Fibroblast of lung (primary cell): ENCODE results near the gene PNMA8B. TPM values are rescaled to one million over a fixed set of nuclear protein-coding genes. Genes with fewer than 3 reads are reported as not detected.

ENCODE experiments used
- DNase-seq, 2 donors: peaks; one replicate each; pipeline versions ENCODE4 v3.0.0 to v3.0.0-alpha.2; 2010; ENCODE audit warnings: low read depth in 2 of 2
- H2AFZ ChIP-seq: 2 replicates; pipeline ENCODE4 v1.5.1; 2012; ENCODE audit warnings: low read length, control low read depth, inconsistent platforms
- H3K27ac ChIP-seq: 2 replicates; pipeline ENCODE4 v1.5.1; 2011; ENCODE audit warnings: low read length, control low read depth; ENCODE audit not compliant: insufficient read depth
- H3K27me3 ChIP-seq: 2 replicates; pipeline ENCODE4 v1.5.1; 2011; ENCODE audit warnings: mild to moderate bottlenecking, low read length; ENCODE audit not compliant: control insufficient read depth, insufficient read depth
- H3K36me3 ChIP-seq: 2 replicates; pipeline ENCODE4 v1.5.1; 2011; ENCODE audit warnings: low read length; ENCODE audit not compliant: control insufficient read depth, insufficient read depth
- H3K4me1 ChIP-seq: 2 replicates; pipeline ENCODE4 v1.5.1; 2011; ENCODE audit warnings: low read length; ENCODE audit not compliant: control insufficient read depth, insufficient read depth; ENCODE audit errors: extremely low read depth
- H3K4me2 ChIP-seq: 2 replicates; pipeline ENCODE4 v1.5.1; 2011; ENCODE audit warnings: low read length, control low read depth; ENCODE audit not compliant: insufficient read depth; ENCODE audit errors: extremely low read depth
- H3K4me3 ChIP-seq, 4 experiments: fragments of 200-600 bp in 1 of 4; sonication (generic) in 1 of 4; replicated peaks in 1 of 4; 2 replicates each; pipeline ENCODE4 v1.5.1; 2011 to 2016; ENCODE audit warnings: low read length in 4 of 4, low read depth in 3 of 4, mild to moderate bottlenecking in 3 of 4, control low read depth in 2 of 4, inconsistent platforms in 1 of 4, mixed read lengths in 1 of 4; ENCODE audit not compliant: insufficient read depth in 1 of 4; ENCODE audit errors: control extremely low read depth in 1 of 4
- H3K79me2 ChIP-seq: 2 replicates; pipeline ENCODE4 v1.5.1; 2012; ENCODE audit warnings: mild to moderate bottlenecking, low read length, inconsistent platforms; ENCODE audit not compliant: control insufficient read depth, insufficient read depth
- H3K9ac ChIP-seq: 2 replicates; pipeline ENCODE4 v1.5.1; 2011; ENCODE audit warnings: mild to moderate bottlenecking, low read length, control low read depth; ENCODE audit not compliant: insufficient read depth
- H3K9me3 ChIP-seq: 2 replicates; pipeline ENCODE4 v1.5.1; 2012; ENCODE audit warnings: low read depth, low read length; ENCODE audit not compliant: control insufficient read depth, insufficient read depth
- H4K20me1 ChIP-seq: 2 replicates; pipeline ENCODE4 v1.5.1; 2011; ENCODE audit warnings: low read length; ENCODE audit not compliant: control insufficient read depth, insufficient read depth; ENCODE audit errors: extremely low read depth
- CTCF ChIP-seq, 2 donors: IDR thresholded peaks in 1 of 2; conservative IDR thresholded peaks in 1 of 2; 1 replicate in 1 of 2; 2 replicates in 1 of 2; pipeline ENCODE4 v1.5.1; 2011 to 2012; ENCODE audit warnings: low read length in 2 of 2, control low read depth in 1 of 2, inconsistent platforms in 1 of 2, low read depth in 1 of 2, mild to moderate bottlenecking in 1 of 2
- EZH2 ChIP-seq: IDR thresholded peaks from 2 replicates; pipeline ENCODE4 v1.5.1; 2012; ENCODE audit warnings: low read length, control low read depth, mild to moderate bottlenecking; ENCODE audit errors: missing control alignments
- polyA minus RNA-seq: library from RNA; depleted of rRNA, polyadenylated mRNA; stranded (reverse); fragments of >200 nt; gene quantifications from 2 replicates; pipeline ENCODE4 v1.2.3, GENCODE V29; 2011; ENCODE audit warnings: low replicate concordance
- polyA plus RNA-seq, 2 donors: library from polyadenylated mRNA; depleted of rRNA in 1 of 2; stranded (reverse) in 1 of 2; unstranded in 1 of 2; fragments of >200 nt; gene quantifications; 2 replicates each; pipeline ENCODE4 v1.2.1, GENCODE V29; 2011 to 2012; ENCODE audit warnings: missing spikeins in 1 of 2
- total RNA-seq: library from RNA; depleted of rRNA; stranded (reverse); fragments of >200 nt; gene quantifications from 2 replicates; pipeline ENCODE4 v1.2.1, GENCODE V29; 2014

Gene PNMA8B
- 1.3 and 1.7 TPM in 2 replicates for total RNA-seq
- polyA plus RNA-seq: 0.12 and 0.14 TPM in 2 replicates
- polyA plus RNA-seq (2012): 0.31 and 0.70 TPM in 2 replicates
- polyA minus RNA-seq: 0.08 and 1.0 TPM in 2 replicates

GRCh38 chr19:46495786-46496099 lies at the start of gene PNMA8B:
TSS of gene PNMA8B (minus strand) at chr19:46495867. CDS start at chr19:46495465, 402 bp downstream.
- peak; percentile 43 to 54 for DNase-seq
- Histone ChIP-seq H3K4me3 (peak within 1 kb of the TSS in 2 of 4 experiments; percentile 10 to 51), H3K79me2 (no peaks in the 10 kb centered on the region), H4K20me1 (no peaks in the 10 kb centered on the region), H3K4me1 (no peaks in the 10 kb centered on the region), H3K27me3 (peaks cover 14% of the 10 kb centered on the region), H3K4me2 (peak within 1 kb of the TSS; percentile 35), H3K9me3 (no peaks in the 10 kb centered on the region), H2AFZ (no peak within 1 kb of the TSS), H3K36me3 (no peaks in the 10 kb centered on the region), H3K27ac (no peak within 1 kb of the TSS), H3K9ac (no peak within 1 kb of the TSS)
- no peak for TF ChIP-seq EZH2
- TF ChIP-seq CTCF (conservative IDR thresholded peaks at IDR 0.05 in 1 of 2, IDR thresholded peaks at IDR 0.05 in 1 of 2; ENCODE audit: low read depth in 1 of 2, low read length in 2 of 2): no peak

DNA sequence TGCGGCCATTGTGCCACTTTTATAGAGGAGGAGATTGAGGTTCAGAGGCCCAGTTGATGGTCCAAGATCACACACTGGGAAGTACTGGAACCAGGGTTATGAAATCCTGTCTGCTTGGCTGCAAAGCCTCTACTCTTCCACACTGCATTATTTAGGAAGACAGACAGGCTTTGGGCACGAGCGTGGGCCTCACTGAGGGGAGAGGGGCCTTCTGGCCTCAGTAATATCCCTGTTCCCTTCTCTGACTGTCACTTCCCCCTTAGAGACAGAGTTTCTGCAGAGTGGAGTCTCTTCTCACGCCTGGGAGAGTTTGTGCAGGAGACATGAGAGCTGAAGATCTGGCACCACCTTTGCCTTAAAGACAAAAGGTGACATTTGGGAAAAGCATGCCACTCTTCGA lies 49.0 kb upstream of the PNMA8B start:
- TF ChIP-seq EZH2 (no peak), CTCF (conservative IDR thresholded peaks at IDR 0.05 in 1 of 2, IDR thresholded peaks at IDR 0.05 in 1 of 2; ENCODE audit: low read depth in 1 of 2, low read length in 2 of 2) (no peak)
- DNase-seq: no peak
- no peak overlapping the region for H3K4me2 ChIP-seq
- H4K20me1 ChIP-seq: no peaks in the 10 kb centered on the region
- H3K27me3 ChIP-seq: no peaks in the 10 kb centered on the region
- no peak overlapping the region for H2AFZ ChIP-seq
- no peaks in the 10 kb centered on the region for H3K79me2 ChIP-seq
- no peak overlapping the region for H3K27ac ChIP-seq
- H3K9ac ChIP-seq: no peak overlapping the region
- no peaks in the 10 kb centered on the region for H3K9me3 ChIP-seq
- H3K36me3 ChIP-seq: no peaks in the 10 kb centered on the region
- no peak overlapping the region for H3K4me3 ChIP-seq
- no peaks in the 10 kb centered on the region for H3K4me1 ChIP-seq

- no peak for TF ChIP-seq EZH2
- TF ChIP-seq CTCF (conservative IDR thresholded peaks at IDR 0.05 in 1 of 2, IDR thresholded peaks at IDR 0.05 in 1 of 2; ENCODE audit: low read depth in 1 of 2, low read length in 2 of 2): peak; percentile 74 to 82
- H3K4me1 ChIP-seq: no peaks in the 10 kb centered on the region
- no peaks in the 10 kb centered on the region for H3K27me3 ChIP-seq
- H2AFZ ChIP-seq: no peak overlapping the region
- H3K79me2 ChIP-seq: no peaks in the 10 kb centered on the region
- no peaks in the 10 kb centered on the region for H3K9me3 ChIP-seq
- no peaks in the 10 kb centered on the region for H4K20me1 ChIP-seq
- peak; percentile 82 to 91 for DNase-seq
- H3K9ac ChIP-seq: no peak overlapping the region
- no peak overlapping the region for H3K4me2 ChIP-seq
- no peak overlapping the region for H3K4me3 ChIP-seq
- no peak overlapping the region for H3K27ac ChIP-seq
- no peaks in the 10 kb centered on the region for H3K36me3 ChIP-seq
Measured at GRCh38 chr19:46542428-46543230, 47.0 kb upstream of the PNMA8B start.
